Ovary (tissue), 9 donors: ENCODE data around the gene HERC6. TPM values are rescaled to one million over a fixed set of nuclear protein-coding genes. Genes with fewer than 3 reads are reported as not detected.
"Not testable (repeated sequence)": the region's sequence is repeated elsewhere in the genome, so short reads cannot be mapped to it uniquely, and the experiment has no call there.

Experiments
- DNase-seq, 5 donors: peaks; one replicate each; pipeline ENCODE4 v3.0.0-alpha.2; 2019 to 2020
- H3K27ac ChIP-seq, 2 donors: fragments of 200-600 bp; one replicate each; pipeline versions ENCODE4 v1.5.1 to v1.8.0; 2019 to 2022
- H3K27me3 ChIP-seq: fragments of 200-600 bp; one replicate; pipeline ENCODE4 v1.8.0; 2022
- H3K36me3 ChIP-seq: fragments of 200-600 bp; sonication (generic); one replicate; pipeline ENCODE4 v1.5.1; 2019
- H3K4me1 ChIP-seq: one replicate; pipeline ENCODE4 v1.8.1; 2013; ENCODE audit warnings: mild to moderate bottlenecking, moderate library complexity; ENCODE audit not compliant: insufficient read depth
- H3K4me3 ChIP-seq: fragments of 200-600 bp; sonication (generic); one replicate; pipeline ENCODE4 v1.5.1; 2017
- H3K9me3 ChIP-seq, 2 donors: fragments of 200-600 bp in 1 of 2; sonication (generic) in 1 of 2; one replicate each; pipeline versions ENCODE4 v1.5.1 to v1.8.1; 2013 to 2019; ENCODE audit warnings: mild to moderate bottlenecking in 1 of 2, moderate library complexity in 1 of 2
- EP300 ChIP-seq: sonication (generic); formaldehyde crosslinking; IDR thresholded peaks from one replicate; pipeline ENCODE4 v1.6.1; 2017; ENCODE audit warnings: antibody characterized with exemption
- POLR2A ChIP-seq: fragments of 450-650 bp; IDR thresholded peaks from one replicate; pipeline ENCODE4 v1.6.1; 2017; ENCODE audit warnings: antibody characterized with exemption, mild to moderate bottlenecking, moderate library complexity
- WGBS, 3 donors: extraction: QIAGEN DNeasy Blood & Tissue Kit in 1 of 3; methylation state at CpG; one replicate each; pipeline versions ENCODE4 v1.1.5 to v1.1.7; 2013 to 2017; 5-methylcytosine and 5-hydroxymethylcytosine counted together
- intact Hi-C, 4 donors: fragments of 100-400 bp; cut with DNase I; formaldehyde crosslinking; loops; one replicate each; pipeline versions ENCODE4 v1.11.0 to v1.15.1; 2022 to 2023
- polyA plus RNA-seq, 2 donors: library from polyadenylated mRNA; stranded (reverse); fragments of 200-250 nt in 1 of 2; fragments of 350-450 nt in 1 of 2; fragmentation: Illumina TruSeq in 1 of 2; extraction: RNeasy Lipid Tissue Mini Kit (QIAGEN cat#74804) in 1 of 2; gene quantifications; one replicate each; pipeline ENCODE4 v1.2.3, GENCODE V29; 2013 to 2014
- total RNA-seq, 7 donors: library from RNA; depleted of rRNA in 2 of 7; stranded (reverse); fragments of >200 nt in 2 of 7; fragmentation: NEBNext Ultra II Directional in 3 of 7; extraction: Animal tissue kit (Norgen Biotek cat#: 25700) in 3 of 7; gene quantifications; one replicate each; pipeline versions ENCODE4 v1.1.0 to v1.2.4, GENCODE V29; 2016 to 2023
- TF ChIP-seq, protein P1 (sequence below), 3 donors: fragments of 450-650 bp in 2 of 3; fragments of 200-600 bp in 1 of 3; IDR thresholded peaks; one replicate each; pipeline versions ENCODE4 v1.5.1 to v1.8.0; 2016 to 2022; ENCODE audit warnings: antibody characterized with exemption in 3 of 3, mild to moderate bottlenecking in 1 of 3
- donor health status: DM: no; HTN: no; CAD: no; lungs with moderate emphysema.
- donor health status: DM: no; HTN: no; CAD: no.
- donor health status: Bipolar disorder and iron deficiency.
- donor health status: DM: yes; HTN: yes; CAD: no.
- donor health status: DM: no; HTN: no; CAD: no.
- donor health status: DM: yes; HTN: yes; CAD: no.

HERC6 gene
- total and polyA plus RNA-seq, 9 donors = 9.1 to 24.5 (median 10.8) TPM

GRCh38 chr4:88357262-88357661 is 21.4 kb upstream of the HERC6 start:
- TF ChIP-seq, protein P1, sequence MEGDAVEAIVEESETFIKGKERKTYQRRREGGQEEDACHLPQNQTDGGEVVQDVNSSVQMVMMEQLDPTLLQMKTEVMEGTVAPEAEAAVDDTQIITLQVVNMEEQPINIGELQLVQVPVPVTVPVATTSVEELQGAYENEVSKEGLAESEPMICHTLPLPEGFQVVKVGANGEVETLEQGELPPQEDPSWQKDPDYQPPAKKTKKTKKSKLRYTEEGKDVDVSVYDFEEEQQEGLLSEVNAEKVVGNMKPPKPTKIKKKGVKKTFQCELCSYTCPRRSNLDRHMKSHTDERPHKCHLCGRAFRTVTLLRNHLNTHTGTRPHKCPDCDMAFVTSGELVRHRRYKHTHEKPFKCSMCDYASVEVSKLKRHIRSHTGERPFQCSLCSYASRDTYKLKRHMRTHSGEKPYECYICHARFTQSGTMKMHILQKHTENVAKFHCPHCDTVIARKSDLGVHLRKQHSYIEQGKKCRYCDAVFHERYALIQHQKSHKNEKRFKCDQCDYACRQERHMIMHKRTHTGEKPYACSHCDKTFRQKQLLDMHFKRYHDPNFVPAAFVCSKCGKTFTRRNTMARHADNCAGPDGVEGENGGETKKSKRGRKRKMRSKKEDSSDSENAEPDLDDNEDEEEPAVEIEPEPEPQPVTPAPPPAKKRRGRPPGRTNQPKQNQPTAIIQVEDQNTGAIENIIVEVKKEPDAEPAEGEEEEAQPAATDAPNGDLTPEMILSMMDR (IDR thresholded peaks at IDR 0.05) = no peak
- no peak for TF ChIP-seq EP300
- TF ChIP-seq POLR2A = no peak
- Histone ChIP-seq H3K27me3 (no peaks in the 10 kb centered on the region), H3K4me3 (no peak overlapping the region), H3K36me3 (no peaks in the 10 kb centered on the region), H3K27ac (no peak overlapping the region), H3K9me3 (no peaks in the 10 kb centered on the region), H3K4me1 (no peaks in the 10 kb centered on the region)
- WGBS, 3 donors = 94 to 96% (median 95%) methylated on average over 4 of the region's 4 CpGs
- DNase-seq = no peak
- intact Hi-C loops = no loop called here

DNA sequence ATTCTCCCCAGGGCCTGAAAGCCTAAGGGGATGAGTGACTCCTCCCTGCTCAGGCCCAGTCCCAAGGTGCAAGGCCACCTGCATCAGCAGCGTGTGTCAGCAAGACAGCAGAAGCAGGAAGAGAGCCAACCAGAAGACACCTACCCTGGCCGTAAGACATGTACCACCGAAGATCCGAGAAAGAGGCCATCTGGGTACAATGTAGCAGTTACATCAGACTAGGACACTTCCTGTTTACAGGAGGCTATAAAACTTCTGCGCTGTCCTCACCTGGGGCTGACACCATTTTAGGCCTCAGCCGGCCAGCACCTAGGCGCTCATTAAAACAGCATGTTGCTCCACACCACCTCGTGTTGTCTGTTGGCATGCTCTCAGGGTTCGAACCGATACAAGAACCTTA is 19.1 kb upstream of the HERC6 start:
- intact Hi-C loops = no loop called here
- DNase-seq = no peak
- Histone ChIP-seq H3K4me3 (no peak overlapping the region), H3K9me3 (no peaks in the 10 kb centered on the region), H3K4me1 (no peaks in the 10 kb centered on the region), H3K27me3 (no peaks in the 10 kb centered on the region), H3K27ac (no peak overlapping the region), H3K36me3 (no peaks in the 10 kb centered on the region)
- TF ChIP-seq POLR2A (no peak), EP300 (no peak)
- TF ChIP-seq, protein P1 (IDR thresholded peaks at IDR 0.05) = no peak
- 95 to 97% (median 97%) methylated on average over 10 of the region's 10 CpGs for WGBS, 3 donors

- DNase-seq = no peak
- 76 to 87% (median 82%) methylated on average over 6 to 7 of the region's 7 CpGs for WGBS, 3 donors
- H3K4me1 ChIP-seq = no peaks in the 10 kb centered on the region
- intact Hi-C loops = loop anchor here in 2 of 4 donors (10.0 kb wide), 2 partner anchors 115 to 155 kb away; no protein-coding TSS in a partner anchor
- H3K27me3 ChIP-seq = no peaks in the 10 kb centered on the region
- no peak for TF ChIP-seq POLR2A
- TF ChIP-seq, protein P1 (IDR thresholded peaks at IDR 0.05) = no peak
- TF ChIP-seq EP300 = no peak
- no peaks in the 10 kb centered on the region for H3K36me3 ChIP-seq
- no peaks in the 10 kb centered on the region for H3K9me3 ChIP-seq
- H3K27ac ChIP-seq = no peak overlapping the region
- no peak overlapping the region for H3K4me3 ChIP-seq
Observed at GRCh38 chr4:88360256-88360655, 18.4 kb upstream of the HERC6 start.

DNA sequence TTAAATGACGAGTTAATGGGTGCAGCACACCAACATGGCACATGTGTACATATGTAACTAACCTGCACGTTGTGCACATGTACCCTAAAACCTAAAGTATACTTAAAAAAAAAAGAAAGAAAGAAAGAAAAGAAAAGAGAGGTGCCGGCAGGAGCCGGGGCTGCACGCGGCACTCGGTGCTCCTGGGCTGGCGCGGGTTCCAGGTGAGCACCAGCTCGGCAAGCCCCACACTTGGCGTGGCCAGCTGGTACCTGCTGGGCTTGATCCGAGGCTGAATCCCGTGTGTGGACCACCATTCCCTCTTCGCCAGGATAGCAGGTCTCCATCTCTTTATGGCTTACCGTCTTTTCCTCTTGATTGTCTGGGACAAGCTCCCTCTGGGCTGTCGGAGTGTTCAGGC is 17.9 kb upstream of the HERC6 start:
- no peaks in the 10 kb centered on the region for H3K4me1 ChIP-seq
- H3K27me3 ChIP-seq = no peaks in the 10 kb centered on the region
- H3K9me3 ChIP-seq = no peaks in the 10 kb centered on the region
- 93 to 96% (median 95%) methylated on average over 16 of the region's 16 CpGs for WGBS, 3 donors
- intact Hi-C loops = loop anchor here in 2 of 4 donors (10.0 kb wide), 2 partner anchors 116 to 154 kb away; no protein-coding TSS in a partner anchor
- H3K36me3 ChIP-seq = no peaks in the 10 kb centered on the region
- H3K27ac ChIP-seq = no peak overlapping the region
- DNase-seq = no peak
- TF ChIP-seq, protein P1 (IDR thresholded peaks at IDR 0.05) = no peak
- TF ChIP-seq POLR2A (no peak), EP300 (no peak)
- no peak overlapping the region for H3K4me3 ChIP-seq

GRCh38 chr4:88361217-88361773 is 17.4 kb upstream of the HERC6 start:
- H3K4me1 ChIP-seq, H3K4me3 ChIP-seq, H3K27me3 ChIP-seq, H3K27ac ChIP-seq, H3K36me3 ChIP-seq, DNase-seq, H3K9me3 ChIP-seq: not testable (repeated sequence)
- intact Hi-C loops = loop anchor here in 2 of 4 donors (10.0 kb wide), 2 partner anchors 116 to 154 kb away; no protein-coding TSS in a partner anchor
- 79 to 83% (median 80%) methylated on average over 18 of the region's 18 CpGs for WGBS, 3 donors
